Measurements from ENCODE around the gene ASB7.

ASB7 gene

DNA sequence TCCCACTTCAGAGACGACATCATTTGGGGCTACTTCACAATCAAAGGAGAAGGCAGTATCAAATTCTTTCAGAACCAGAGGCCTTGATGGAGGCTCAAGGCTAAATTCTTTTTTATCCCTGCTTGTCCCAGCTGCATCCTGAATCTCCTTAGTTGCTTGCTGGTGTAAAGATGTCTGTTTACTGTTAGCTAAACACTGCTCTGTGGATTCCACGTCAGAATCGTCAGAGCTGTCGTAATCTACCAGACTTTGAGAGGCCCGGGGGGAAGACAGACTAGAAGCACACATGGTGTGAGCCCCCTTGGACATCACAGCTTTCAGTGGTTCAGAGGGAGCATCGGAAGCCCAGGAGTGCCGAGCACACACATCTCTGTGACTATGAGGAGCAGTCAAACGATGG is 33.0 kb upstream of the ASB7 start:
- TF ChIP-seq, protein P1, sequence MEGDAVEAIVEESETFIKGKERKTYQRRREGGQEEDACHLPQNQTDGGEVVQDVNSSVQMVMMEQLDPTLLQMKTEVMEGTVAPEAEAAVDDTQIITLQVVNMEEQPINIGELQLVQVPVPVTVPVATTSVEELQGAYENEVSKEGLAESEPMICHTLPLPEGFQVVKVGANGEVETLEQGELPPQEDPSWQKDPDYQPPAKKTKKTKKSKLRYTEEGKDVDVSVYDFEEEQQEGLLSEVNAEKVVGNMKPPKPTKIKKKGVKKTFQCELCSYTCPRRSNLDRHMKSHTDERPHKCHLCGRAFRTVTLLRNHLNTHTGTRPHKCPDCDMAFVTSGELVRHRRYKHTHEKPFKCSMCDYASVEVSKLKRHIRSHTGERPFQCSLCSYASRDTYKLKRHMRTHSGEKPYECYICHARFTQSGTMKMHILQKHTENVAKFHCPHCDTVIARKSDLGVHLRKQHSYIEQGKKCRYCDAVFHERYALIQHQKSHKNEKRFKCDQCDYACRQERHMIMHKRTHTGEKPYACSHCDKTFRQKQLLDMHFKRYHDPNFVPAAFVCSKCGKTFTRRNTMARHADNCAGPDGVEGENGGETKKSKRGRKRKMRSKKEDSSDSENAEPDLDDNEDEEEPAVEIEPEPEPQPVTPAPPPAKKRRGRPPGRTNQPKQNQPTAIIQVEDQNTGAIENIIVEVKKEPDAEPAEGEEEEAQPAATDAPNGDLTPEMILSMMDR (IDR thresholded peaks at IDR 0.05): no peak

DNA sequence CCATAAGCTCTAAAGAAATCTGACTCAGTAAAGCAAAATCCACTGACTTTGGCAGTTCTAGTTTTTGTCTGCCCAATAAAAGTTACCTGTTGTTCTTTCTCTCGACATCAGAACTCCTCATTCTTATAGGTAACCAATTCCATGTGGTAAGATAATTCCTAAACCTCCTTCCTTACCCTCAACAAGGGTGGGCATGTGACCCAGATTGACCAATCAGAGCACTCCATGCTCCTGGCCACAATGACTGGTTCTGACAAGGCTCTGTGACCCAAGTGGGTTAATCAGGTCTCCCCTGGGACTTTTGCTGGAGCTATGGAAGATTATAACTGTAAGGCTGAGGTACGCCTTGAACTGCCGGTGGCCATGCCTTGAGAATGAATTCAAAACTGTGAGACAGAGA is 32.1 kb upstream of the ASB7 start:
- TF ChIP-seq, protein P1 (IDR thresholded peaks at IDR 0.05): no peak

DNA sequence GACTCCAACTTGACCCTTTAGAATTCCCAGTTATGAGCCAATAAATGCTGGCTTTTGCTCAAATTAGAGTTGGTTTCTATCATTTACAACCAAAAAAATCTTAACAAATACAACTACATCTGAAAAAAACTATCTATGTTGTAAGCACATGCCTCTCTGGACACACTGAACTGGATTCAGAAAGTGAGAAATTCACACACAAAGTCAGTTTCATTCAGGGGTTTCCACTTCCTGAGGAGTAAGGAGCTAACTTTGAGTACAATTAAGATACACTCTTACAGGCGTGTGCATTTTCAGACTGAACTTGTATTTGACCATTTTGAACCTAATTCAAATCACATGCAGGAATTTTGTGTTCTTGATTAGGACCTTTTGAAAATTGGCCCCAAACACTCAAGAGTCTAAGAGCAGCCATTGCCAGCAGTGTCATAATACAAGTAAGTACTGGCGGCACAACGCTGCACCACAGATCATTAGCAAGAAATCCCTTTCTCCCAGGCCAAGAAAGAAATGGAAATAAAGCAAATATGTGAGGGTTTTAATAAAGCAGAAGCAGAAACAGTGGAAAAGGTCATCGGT is 31.6 kb upstream of the ASB7 start:
- TF ChIP-seq, protein P1 (IDR thresholded peaks at IDR 0.05): no peak

DNA sequence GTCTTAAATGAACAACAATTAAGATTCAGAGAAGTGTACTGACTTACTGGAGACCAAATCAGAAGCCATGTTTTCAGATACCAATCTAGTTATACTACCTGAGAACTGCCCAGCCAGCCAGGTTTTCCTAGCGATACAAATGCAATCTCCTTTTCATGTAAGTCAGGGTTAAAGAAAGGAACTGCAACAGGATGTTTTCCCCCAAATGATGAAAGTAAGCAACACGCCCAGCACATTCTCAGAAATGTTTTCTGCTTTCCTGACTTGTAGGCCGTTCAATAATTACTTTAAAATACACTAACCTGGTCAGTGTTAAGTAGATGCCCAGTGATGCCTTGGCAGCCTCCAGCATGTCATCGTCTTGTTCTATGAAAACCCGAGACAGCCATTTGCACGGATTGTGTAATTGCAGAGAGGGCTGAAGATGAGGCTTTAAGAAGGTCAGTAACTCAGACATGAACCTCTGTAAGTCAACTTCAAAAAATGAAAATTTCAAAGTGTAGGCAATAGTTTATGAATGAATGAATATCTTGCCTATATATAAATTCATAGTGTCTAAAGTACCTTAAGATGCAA is 30.7 kb upstream of the ASB7 start:
- TF ChIP-seq, protein P1 (IDR thresholded peaks at IDR 0.05): no peak

DNA sequence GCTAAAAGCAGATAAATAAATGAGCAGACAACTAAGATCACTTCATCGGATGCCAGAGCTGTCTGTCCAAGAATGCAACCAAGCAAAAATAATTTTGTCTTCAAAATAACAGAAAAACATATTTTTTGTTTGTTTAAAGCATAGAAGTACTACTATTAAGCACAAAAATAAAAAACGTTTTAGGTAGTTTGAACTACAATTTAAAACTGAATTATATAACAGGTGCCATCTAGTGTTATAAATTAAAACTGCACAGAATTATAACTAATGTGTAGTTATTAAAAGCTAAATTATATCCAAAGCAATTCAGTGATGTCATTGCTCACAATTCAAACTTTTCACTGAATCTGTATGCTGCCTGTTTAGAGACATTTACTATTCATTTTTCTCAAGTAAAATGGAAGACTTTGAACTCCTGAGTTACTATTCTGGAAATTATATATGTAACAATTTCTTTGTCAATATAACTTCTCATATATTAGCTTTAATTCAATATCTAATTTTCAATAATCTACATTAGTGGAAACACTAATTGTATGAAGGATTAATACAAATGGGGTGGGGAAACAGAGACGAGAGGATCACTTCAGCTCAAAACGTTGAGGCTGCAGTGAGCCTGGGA is 29.9 kb upstream of the ASB7 start:
- TF ChIP-seq, protein P1 (IDR thresholded peaks at IDR 0.05): peak; percentile 66

DNA sequence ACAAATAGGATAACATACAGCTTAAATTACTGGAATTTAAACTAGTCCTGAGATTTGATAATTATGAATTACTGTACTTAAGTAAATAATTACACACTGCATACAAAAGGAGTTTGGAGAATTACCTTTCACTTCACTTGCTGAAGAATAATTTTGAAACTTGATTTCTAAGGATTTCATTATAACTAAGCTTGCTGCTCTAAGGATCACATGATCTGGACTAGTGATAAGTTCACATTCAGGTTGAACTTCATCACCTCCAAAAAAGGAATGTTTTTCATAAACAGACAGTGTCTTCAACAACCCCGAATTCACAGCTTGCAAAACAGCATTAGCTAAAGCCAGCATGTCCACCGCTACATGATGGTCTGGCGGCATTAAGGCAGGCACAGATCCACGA is 28.9 kb upstream of the ASB7 start:
- TF ChIP-seq, protein P1 (IDR thresholded peaks at IDR 0.05): no peak

DNA sequence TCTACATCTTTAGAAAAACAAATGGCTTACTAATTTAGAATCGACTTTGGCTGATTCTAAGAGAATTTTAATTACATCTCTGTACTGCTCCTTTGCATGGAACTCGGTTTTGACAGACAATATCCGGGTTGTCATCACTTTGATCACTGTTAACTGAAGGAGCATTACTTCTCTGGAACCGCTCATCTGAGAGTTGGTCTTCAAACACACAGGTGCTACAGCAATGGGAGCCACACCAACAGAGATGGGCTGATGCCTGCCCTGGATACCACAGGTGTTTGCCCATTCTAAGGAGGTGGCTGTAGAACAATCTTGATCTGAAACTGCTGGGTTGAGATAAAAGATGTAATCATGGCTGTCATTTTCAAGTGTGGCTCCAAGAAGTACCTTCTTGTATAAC is 22.0 kb upstream of the ASB7 start:
- TF ChIP-seq, protein P1 (IDR thresholded peaks at IDR 0.05): no peak

Measured in LNCAP (cell line).